KOPT-K1 (cell line): ENCODE data around the gene SLC2A9.

Experiments used
- H3K27ac ChIP-seq: fragments of 200-600 bp; sonication (generic); 2 replicates; pipeline ENCODE4 v1.5.1; 2016; ENCODE audit warnings: antibody characterized with exemption, mild to moderate bottlenecking, low read depth, low read length; ENCODE audit not compliant: poor library complexity, severe bottlenecking
- H3K36me3 ChIP-seq: fragments of 200-600 bp; sonication (generic); 2 replicates; pipeline ENCODE4 v1.5.1; 2017; ENCODE audit warnings: antibody characterized with exemption, mild to moderate bottlenecking, low read length, moderate library complexity; ENCODE audit not compliant: insufficient read depth
- H3K9me3 ChIP-seq: fragments of 200-600 bp; sonication (generic); 2 replicates; pipeline ENCODE4 v1.5.1; 2017; ENCODE audit warnings: antibody characterized with exemption, low read length, mild to moderate bottlenecking; ENCODE audit not compliant: insufficient read depth, poor library complexity, severe bottlenecking

Gene SLC2A9

GRCh38 chr4:10051517-10052135 lies 30.3 kb upstream of the SLC2A9 start:
- Histone ChIP-seq H3K27ac (no peak overlapping the region), H3K9me3 (no peaks in the 10 kb centered on the region), H3K36me3 (no peaks in the 10 kb centered on the region)

GRCh38 chr4:10050721-10051120 lies 29.4 kb upstream of the SLC2A9 start:
- no peak overlapping the region for H3K27ac ChIP-seq

GRCh38 chr4:10050261-10050661 lies 29.0 kb upstream of the SLC2A9 start:
- Histone ChIP-seq H3K36me3 (no peaks in the 10 kb centered on the region), H3K9me3 (no peaks in the 10 kb centered on the region), H3K27ac (no peak overlapping the region)

More at GRCh38 chr4:10050721-10051120, 29.4 kb upstream of the SLC2A9 start:
- Histone ChIP-seq H3K36me3 (no peaks in the 10 kb centered on the region), H3K9me3 (no peaks in the 10 kb centered on the region)

GRCh38 chr4:10048941-10049697 lies 27.8 kb upstream of the SLC2A9 start:
- no peak overlapping the region for H3K27ac ChIP-seq
- no peaks in the 10 kb centered on the region for H3K9me3 ChIP-seq

GRCh38 chr4:10047967-10048366 lies 26.7 kb upstream of the SLC2A9 start:
- no peak overlapping the region for H3K27ac ChIP-seq
- peaks cover 2% of the 10 kb centered on the region for H3K9me3 ChIP-seq
- H3K36me3 ChIP-seq, result no peaks in the 10 kb centered on the region

More at GRCh38 chr4:10048941-10049697, 27.8 kb upstream of the SLC2A9 start:
- no peaks in the 10 kb centered on the region for H3K36me3 ChIP-seq

GRCh38 chr4:10046471-10046870 lies 25.2 kb upstream of the SLC2A9 start:
- Histone ChIP-seq H3K36me3 (no peaks in the 10 kb centered on the region), H3K27ac (no peak overlapping the region)

GRCh38 chr4:10045481-10045880 lies 24.2 kb upstream of the SLC2A9 start:
- Histone ChIP-seq H3K27ac (no peak overlapping the region), H3K36me3 (no peaks in the 10 kb centered on the region)

More at GRCh38 chr4:10046471-10046870, 25.2 kb upstream of the SLC2A9 start:
- peaks cover 13% of the 10 kb centered on the region for H3K9me3 ChIP-seq

GRCh38 chr4:10041036-10041435 lies 19.7 kb upstream of the SLC2A9 start:
- H3K36me3 ChIP-seq, result no peaks in the 10 kb centered on the region
- peaks cover 19% of the 10 kb centered on the region for H3K9me3 ChIP-seq
- no peak overlapping the region for H3K27ac ChIP-seq

More at GRCh38 chr4:10045481-10045880, 24.2 kb upstream of the SLC2A9 start:
- peaks cover 19% of the 10 kb centered on the region for H3K9me3 ChIP-seq

- Histone ChIP-seq H3K9me3 (peaks cover 19% of the 10 kb centered on the region), H3K36me3 (no peaks in the 10 kb centered on the region), H3K27ac (no peak overlapping the region)
Observed at GRCh38 chr4:10040049-10040892, 19.0 kb upstream of the SLC2A9 start.

- Histone ChIP-seq H3K36me3 (no peaks in the 10 kb centered on the region), H3K27ac (no peak overlapping the region), H3K9me3 (peaks cover 6% of the 10 kb centered on the region)
Observed at GRCh38 chr4:10036807-10037342, 15.6 kb upstream of the SLC2A9 start.

GRCh38 chr4:10035130-10035529 lies 13.8 kb upstream of the SLC2A9 start:
- Histone ChIP-seq H3K9me3 (no peaks in the 10 kb centered on the region), H3K27ac (no peak overlapping the region), H3K36me3 (no peaks in the 10 kb centered on the region)

GRCh38 chr4:10034612-10035104 lies 13.4 kb upstream of the SLC2A9 start:
- Histone ChIP-seq H3K9me3 (no peaks in the 10 kb centered on the region), H3K27ac (no peak overlapping the region), H3K36me3 (no peaks in the 10 kb centered on the region)

GRCh38 chr4:10034136-10034535 lies 12.8 kb upstream of the SLC2A9 start:
- no peak overlapping the region for H3K27ac ChIP-seq
- no peaks in the 10 kb centered on the region for H3K9me3 ChIP-seq
- H3K36me3 ChIP-seq, result no peaks in the 10 kb centered on the region

- Histone ChIP-seq H3K27ac (no peak overlapping the region), H3K36me3 (no peaks in the 10 kb centered on the region), H3K9me3 (no peaks in the 10 kb centered on the region)
Observed at GRCh38 chr4:10033191-10033881, 12.0 kb upstream of the SLC2A9 start.
